ENCODE data around the gene EML3. TPM values are rescaled to one million over a fixed set of nuclear protein-coding genes. Genes with fewer than 3 reads are reported as not detected.

The EML3 gene
- total and polyA plus RNA-seq, 2 of the 13 experiments (the other 11 are each of a cell fraction or from before 2014, with no cell fraction given): 10.6 to 12.3 TPM

DNA sequence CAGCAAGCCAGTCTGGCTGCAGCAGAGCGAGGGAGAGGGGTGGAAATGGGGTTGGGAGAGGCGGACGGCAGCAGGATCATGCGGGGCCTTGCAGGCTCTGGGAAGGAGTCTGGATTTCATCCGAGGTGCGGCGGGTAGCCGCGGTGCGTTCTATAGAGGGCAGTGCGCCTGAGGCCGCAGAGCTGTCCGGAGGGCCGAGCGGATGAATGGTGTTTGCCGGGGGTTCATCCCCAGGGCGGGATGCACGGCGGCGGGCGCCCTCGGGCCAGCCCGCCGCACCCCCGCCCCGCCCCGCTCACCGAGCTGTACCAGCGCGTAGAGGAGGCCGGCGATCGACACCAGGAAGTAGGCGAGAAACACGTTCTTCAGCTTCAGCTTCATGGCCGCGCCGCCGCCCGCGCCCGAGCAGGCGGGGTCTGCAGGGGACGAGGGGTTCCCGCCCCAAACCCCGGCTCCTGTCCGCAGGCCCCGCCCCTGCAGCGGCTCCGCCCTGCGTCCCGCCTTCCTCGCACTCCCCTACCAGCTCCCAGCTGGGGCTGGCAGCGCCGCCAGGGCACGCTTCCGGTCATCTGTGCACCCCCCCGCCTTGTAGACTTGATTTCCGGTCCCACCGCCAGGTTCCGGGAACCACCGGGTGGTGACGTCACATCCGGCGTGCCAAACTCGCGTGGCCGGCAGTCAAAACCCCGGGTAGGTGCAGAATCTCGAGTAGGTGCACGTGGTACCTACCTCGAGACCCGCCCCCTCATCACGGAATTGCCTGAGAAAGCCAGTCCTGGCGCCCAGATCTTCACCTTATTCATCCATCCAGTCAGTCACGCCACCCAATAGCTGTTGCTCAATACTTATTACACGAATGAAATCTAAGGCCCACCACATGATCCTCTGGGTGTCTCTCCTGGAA lies 9.2 kb upstream of the EML3 start, which contains the start of gene B3GAT3 (continued):
- peak; percentile 100 for TF ChIP-seq ZNF687 (CRISPR knock-in tag; IDR thresholded peaks at IDR 0.05)
- peak; percentile 95 for TF ChIP-seq ZNF605 (CRISPR knock-in tag; IDR thresholded peaks at IDR 0.05)
- TF ChIP-seq EP300 (IDR thresholded peaks at IDR 0.05; ENCODE audit: low read depth in 2 of 2, low read length in 2 of 2): 0 out of 4 replicates have a peak, but pooled peaks of 1 of the 2 experiments have one; percentile 18
- peak; percentile 74 for TF ChIP-seq EP300 (CRISPR knock-in tag; IDR thresholded peaks at IDR 0.05; ENCODE audit: borderline replicate concordance)
- TF ChIP-seq YEATS2 (CRISPR knock-in tag; IDR thresholded peaks at IDR 0.05; ENCODE audit: borderline replicate concordance): peak; percentile 92
- TF ChIP-seq ZIK1 (CRISPR knock-in tag; IDR thresholded peaks at IDR 0.05; ENCODE audit: borderline replicate concordance, low read depth): peak; percentile 82; the same call in 1 of the 2 replicates
- peak; percentile 73 for TF ChIP-seq RBM39 (IDR thresholded peaks at IDR 0.05; ENCODE audit: low read depth, low read length, poor library complexity, severe bottlenecking)
- peak; percentile 95; the same call in 1 of the 2 replicates for TF ChIP-seq ZNF547 (CRISPR knock-in tag; IDR thresholded peaks at IDR 0.05)
- peak; percentile 95 for TF ChIP-seq SIN3A (IDR thresholded peaks at IDR 0.05; ENCODE audit: borderline replicate concordance, low read depth, low read length)
- no peak for TF ChIP-seq KDM1A (CRISPR knock-in tag; IDR thresholded peaks at IDR 0.05)
- no peak for TF ChIP-seq ATAD3A (CRISPR knock-in tag; IDR thresholded peaks at IDR 0.05)
- TF ChIP-seq ZNF160 (CRISPR knock-in tag; IDR thresholded peaks at IDR 0.05): peak; percentile 70; the same call in 1 of the 2 replicates
- TF ChIP-seq MBD4 (IDR thresholded peaks at IDR 0.05; ENCODE audit: borderline replicate concordance, low read length): no peak
- TF ChIP-seq KDM2A (CRISPR knock-in tag; IDR thresholded peaks at IDR 0.05; ENCODE audit: borderline replicate concordance, low read depth): peak; percentile 98
- TF ChIP-seq, protein P1, sequence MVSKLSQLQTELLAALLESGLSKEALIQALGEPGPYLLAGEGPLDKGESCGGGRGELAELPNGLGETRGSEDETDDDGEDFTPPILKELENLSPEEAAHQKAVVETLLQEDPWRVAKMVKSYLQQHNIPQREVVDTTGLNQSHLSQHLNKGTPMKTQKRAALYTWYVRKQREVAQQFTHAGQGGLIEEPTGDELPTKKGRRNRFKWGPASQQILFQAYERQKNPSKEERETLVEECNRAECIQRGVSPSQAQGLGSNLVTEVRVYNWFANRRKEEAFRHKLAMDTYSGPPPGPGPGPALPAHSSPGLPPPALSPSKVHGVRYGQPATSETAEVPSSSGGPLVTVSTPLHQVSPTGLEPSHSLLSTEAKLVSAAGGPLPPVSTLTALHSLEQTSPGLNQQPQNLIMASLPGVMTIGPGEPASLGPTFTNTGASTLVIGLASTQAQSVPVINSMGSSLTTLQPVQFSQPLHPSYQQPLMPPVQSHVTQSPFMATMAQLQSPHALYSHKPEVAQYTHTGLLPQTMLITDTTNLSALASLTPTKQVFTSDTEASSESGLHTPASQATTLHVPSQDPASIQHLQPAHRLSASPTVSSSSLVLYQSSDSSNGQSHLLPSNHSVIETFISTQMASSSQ (IDR thresholded peaks at IDR 0.05; ENCODE audit: low read depth): no peak
- TF ChIP-seq, protein P1 (CRISPR knock-in tag; IDR thresholded peaks at IDR 0.05; ENCODE audit: borderline replicate concordance): peak; percentile 82; the same call in 1 of the 2 replicates
- TF ChIP-seq ZNF343 (CRISPR knock-in tag; IDR thresholded peaks at IDR 0.05): no peak
- peak; percentile 99 for TF ChIP-seq MXI1 (IDR thresholded peaks at IDR 0.05; ENCODE audit: borderline replicate concordance, low read depth, low read length)

Data from HepG2 (cell line).